A673 (cell line): ENCODE data around the gene RUNX2.

Experiments
- EZH2 ChIP-seq: fragments of 200-600 bp; sonication (generic); IDR thresholded peaks from 2 replicates; pipeline ENCODE4 v1.6.1; 2017; ENCODE audit warnings: borderline replicate concordance, low read depth, mild to moderate bottlenecking, mixed read lengths, antibody characterized with exemption, low read length; ENCODE audit not compliant: poor library complexity, severe bottlenecking
- TF ChIP-seq, protein P1 (sequence below): fragments of 300-800, 200-600 bp; sonication (generic); conservative IDR thresholded peaks from 2 replicates; pipeline ENCODE4 v1.5.1; 2017; ENCODE audit warnings: low read depth, mild to moderate bottlenecking, antibody characterized with exemption, low read length, moderate library complexity, mixed read lengths

- TF ChIP-seq, protein P1, sequence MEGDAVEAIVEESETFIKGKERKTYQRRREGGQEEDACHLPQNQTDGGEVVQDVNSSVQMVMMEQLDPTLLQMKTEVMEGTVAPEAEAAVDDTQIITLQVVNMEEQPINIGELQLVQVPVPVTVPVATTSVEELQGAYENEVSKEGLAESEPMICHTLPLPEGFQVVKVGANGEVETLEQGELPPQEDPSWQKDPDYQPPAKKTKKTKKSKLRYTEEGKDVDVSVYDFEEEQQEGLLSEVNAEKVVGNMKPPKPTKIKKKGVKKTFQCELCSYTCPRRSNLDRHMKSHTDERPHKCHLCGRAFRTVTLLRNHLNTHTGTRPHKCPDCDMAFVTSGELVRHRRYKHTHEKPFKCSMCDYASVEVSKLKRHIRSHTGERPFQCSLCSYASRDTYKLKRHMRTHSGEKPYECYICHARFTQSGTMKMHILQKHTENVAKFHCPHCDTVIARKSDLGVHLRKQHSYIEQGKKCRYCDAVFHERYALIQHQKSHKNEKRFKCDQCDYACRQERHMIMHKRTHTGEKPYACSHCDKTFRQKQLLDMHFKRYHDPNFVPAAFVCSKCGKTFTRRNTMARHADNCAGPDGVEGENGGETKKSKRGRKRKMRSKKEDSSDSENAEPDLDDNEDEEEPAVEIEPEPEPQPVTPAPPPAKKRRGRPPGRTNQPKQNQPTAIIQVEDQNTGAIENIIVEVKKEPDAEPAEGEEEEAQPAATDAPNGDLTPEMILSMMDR, result no peak
- TF ChIP-seq EZH2, result no peak
Observed at GRCh38 chr6:45698046-45698445, 369.9 kb downstream of the RUNX2 start.
